SK-N-MC (cell line): ENCODE data around the gene POLR2H.
A peak's percentile ranks its signal among the peaks of the same experiment; 100 is the strongest.

Source experiments
- DNase-seq: peaks from one replicate; pipeline ENCODE4 v3.0.0-alpha.2; 2011; ENCODE audit warnings: low read depth, low spot score
- H3K27ac ChIP-seq: fragments of 200-600 bp; sonication (generic); 2 replicates; pipeline ENCODE4 v1.5.1; 2016; ENCODE audit warnings: mixed run types
- H3K36me3 ChIP-seq: fragments of 200-600 bp; sonication (generic); 2 replicates; pipeline ENCODE4 v1.6.1; 2017; ENCODE audit warnings: antibody characterized with exemption, low read length, mixed read lengths; ENCODE audit not compliant: insufficient read depth
- H3K4me3 ChIP-seq: fragments of 200-600 bp; sonication (generic); 2 replicates; pipeline ENCODE4 v1.5.1; 2016
- H3K9ac ChIP-seq: fragments of 200-600 bp; sonication (generic); 2 replicates; pipeline ENCODE4 v1.8.0; 2017; ENCODE audit warnings: mixed run types, mixed read lengths; ENCODE audit not compliant: insufficient read length
- H3K9me3 ChIP-seq: fragments of 200-600 bp; sonication (generic); 2 replicates; pipeline ENCODE4 v1.6.1; 2017; ENCODE audit warnings: low read depth, mild to moderate bottlenecking, antibody characterized with exemption, low read length, moderate library complexity, mixed read lengths
- EZH2 ChIP-seq: fragments of 200-600 bp; sonication (generic); IDR thresholded peaks from one replicate; pipeline ENCODE4 v1.6.1; 2017; ENCODE audit warnings: antibody characterized with exemption
- FOXP2 ChIP-seq: optimal IDR thresholded peaks from 2 replicates; pipeline ENCODE3; 2011; ENCODE audit warnings: mild to moderate bottlenecking, moderate library complexity; ENCODE audit not compliant: insufficient read depth; ENCODE audit errors: extremely low read length, control extremely low read depth
- POLR2AphosphoS5 ChIP-seq: IDR thresholded peaks from 2 replicates; pipeline ENCODE4 v1.6.1; 2012; ENCODE audit warnings: mild to moderate bottlenecking, low read depth, low read length, borderline replicate concordance

POLR2H gene

DNA sequence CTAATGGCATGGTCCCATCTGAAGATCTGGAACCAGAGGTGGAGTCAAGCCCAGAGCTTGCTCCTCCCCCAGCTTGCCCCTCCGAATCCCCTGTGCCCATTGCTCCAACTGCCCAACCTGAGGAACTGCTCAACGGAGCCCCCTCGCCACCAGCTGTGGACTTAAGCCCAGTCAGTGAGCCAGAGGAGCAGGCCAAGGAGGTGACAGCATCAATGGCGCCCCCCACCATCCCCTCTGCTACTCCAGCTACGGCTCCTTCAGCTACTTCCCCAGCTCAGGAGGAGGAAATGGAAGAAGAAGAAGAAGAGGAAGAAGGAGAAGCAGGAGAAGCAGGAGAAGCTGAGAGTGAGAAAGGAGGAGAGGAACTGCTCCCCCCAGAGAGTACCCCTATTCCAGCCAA is 39.8 kb upstream of the POLR2H start:
- H3K27ac ChIP-seq, result no peak overlapping the region
- TF ChIP-seq FOXP2 (no peak), POLR2AphosphoS5 (no peak; the same call in 1 of the 2 replicates), EZH2 (no peak)
- no peak overlapping the region for H3K9ac ChIP-seq
- no peak overlapping the region for H3K4me3 ChIP-seq
- H3K9me3 ChIP-seq, result no peaks in the 10 kb centered on the region
- DNase-seq, result no peak
- peaks cover 95% of the 10 kb centered on the region for H3K36me3 ChIP-seq

- TF ChIP-seq POLR2AphosphoS5 (no peak), EZH2 (no peak), FOXP2 (no peak)
- H3K4me3 ChIP-seq, result no peak overlapping the region
- no peaks in the 10 kb centered on the region for H3K9me3 ChIP-seq
- peaks cover 95% of the 10 kb centered on the region for H3K36me3 ChIP-seq
- no peak for DNase-seq
- H3K27ac ChIP-seq, result no peak overlapping the region
- no peak overlapping the region for H3K9ac ChIP-seq
Measured at GRCh38 chr3:184322731-184323487, 38.6 kb upstream of the POLR2H start.

GRCh38 chr3:184323696-184324095 is 37.8 kb upstream of the POLR2H start:
- H3K27ac ChIP-seq, result no peak overlapping the region
- H3K9ac ChIP-seq, result no peak overlapping the region
- DNase-seq, result no peak
- TF ChIP-seq FOXP2 (no peak), EZH2 (no peak), POLR2AphosphoS5 (no peak)
- H3K9me3 ChIP-seq, result no peaks in the 10 kb centered on the region
- no peak overlapping the region for H3K4me3 ChIP-seq
- peaks cover 97% of the 10 kb centered on the region for H3K36me3 ChIP-seq

DNA sequence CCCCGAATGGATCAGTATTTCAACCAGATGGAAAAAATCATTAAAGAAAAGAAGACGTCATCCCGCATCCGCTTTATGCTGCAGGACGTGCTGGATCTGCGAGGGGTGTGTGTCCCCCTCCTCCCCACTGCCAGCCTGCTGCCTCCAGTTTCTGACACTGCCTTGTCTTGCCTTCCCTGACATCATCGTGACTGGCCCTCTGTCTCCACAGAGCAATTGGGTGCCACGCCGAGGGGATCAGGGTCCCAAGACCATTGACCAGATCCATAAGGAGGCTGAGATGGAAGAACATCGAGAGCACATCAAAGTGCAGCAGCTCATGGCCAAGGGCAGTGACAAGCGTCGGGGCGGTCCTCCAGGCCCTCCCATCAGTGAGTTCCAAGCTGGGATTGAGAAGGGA is 36.2 kb upstream of the POLR2H start:
- Histone ChIP-seq H3K27ac (no peak overlapping the region), H3K36me3 (peaks cover 100% of the 10 kb centered on the region), H3K4me3 (no peak overlapping the region), H3K9me3 (no peaks in the 10 kb centered on the region), H3K9ac (no peak overlapping the region)
- DNase-seq, result no peak
- no peak for TF ChIP-seq POLR2AphosphoS5
- no peak for TF ChIP-seq EZH2
- no peak for TF ChIP-seq FOXP2

GRCh38 chr3:184325715-184326369 is 35.7 kb upstream of the POLR2H start:
- Histone ChIP-seq H3K27ac (no peak overlapping the region), H3K4me3 (no peak overlapping the region), H3K9ac (no peak overlapping the region), H3K36me3 (peaks cover 99% of the 10 kb centered on the region), H3K9me3 (no peaks in the 10 kb centered on the region)
- no peak for TF ChIP-seq POLR2AphosphoS5
- TF ChIP-seq FOXP2, result no peak
- no peak for TF ChIP-seq EZH2
- no peak for DNase-seq

DNA sequence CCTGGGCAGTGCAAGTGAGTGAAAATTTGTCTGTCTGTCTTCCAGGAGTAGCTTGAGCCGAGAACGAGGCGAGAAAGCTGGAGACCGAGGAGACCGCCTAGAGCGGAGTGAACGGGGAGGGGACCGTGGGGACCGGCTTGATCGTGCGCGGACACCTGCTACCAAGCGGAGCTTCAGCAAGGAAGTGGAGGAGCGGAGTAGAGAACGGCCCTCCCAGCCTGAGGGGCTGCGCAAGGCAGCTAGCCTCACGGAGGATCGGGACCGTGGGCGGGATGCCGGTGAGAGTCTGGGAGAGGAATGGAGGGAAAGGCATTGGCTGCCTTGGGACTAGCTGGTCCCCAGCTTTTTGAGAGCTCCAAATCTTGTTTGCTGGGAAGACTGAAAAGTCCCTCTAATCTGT is 34.3 kb upstream of the POLR2H start:
- TF ChIP-seq FOXP2 (no peak), POLR2AphosphoS5 (no peak; the same call in 1 of the 2 replicates), EZH2 (no peak)
- no peak for DNase-seq
- no peak overlapping the region for H3K9ac ChIP-seq
- no peak overlapping the region for H3K4me3 ChIP-seq
- H3K9me3 ChIP-seq, result no peaks in the 10 kb centered on the region
- peaks cover 99% of the 10 kb centered on the region for H3K36me3 ChIP-seq
- H3K27ac ChIP-seq, result no peak overlapping the region

DNA sequence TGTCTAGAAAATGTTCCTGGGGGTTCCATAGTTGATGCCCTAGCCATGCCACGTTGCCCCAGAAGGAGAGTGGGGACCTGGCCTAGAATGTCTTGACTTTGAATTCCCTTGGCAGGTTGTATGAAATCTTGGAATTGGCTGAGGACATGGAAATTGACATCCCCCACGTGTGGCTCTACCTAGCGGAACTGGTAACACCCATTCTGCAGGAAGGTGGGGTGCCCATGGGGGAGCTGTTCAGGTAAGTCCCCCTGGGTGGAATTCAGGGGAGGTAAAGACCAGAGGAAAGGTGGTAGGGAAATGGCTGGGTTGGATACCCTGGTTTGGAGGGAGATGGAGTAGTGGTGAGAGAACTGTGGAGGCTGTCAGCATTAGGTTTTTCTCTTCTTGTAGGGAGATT is 33.0 kb upstream of the POLR2H start:
- no peak overlapping the region for H3K4me3 ChIP-seq
- no peak overlapping the region for H3K9ac ChIP-seq
- H3K36me3 ChIP-seq, result peaks cover 99% of the 10 kb centered on the region
- H3K9me3 ChIP-seq, result no peaks in the 10 kb centered on the region
- TF ChIP-seq EZH2 (no peak), FOXP2 (no peak), POLR2AphosphoS5 (no peak)
- no peak for DNase-seq
- H3K27ac ChIP-seq, result no peak overlapping the region

DNA sequence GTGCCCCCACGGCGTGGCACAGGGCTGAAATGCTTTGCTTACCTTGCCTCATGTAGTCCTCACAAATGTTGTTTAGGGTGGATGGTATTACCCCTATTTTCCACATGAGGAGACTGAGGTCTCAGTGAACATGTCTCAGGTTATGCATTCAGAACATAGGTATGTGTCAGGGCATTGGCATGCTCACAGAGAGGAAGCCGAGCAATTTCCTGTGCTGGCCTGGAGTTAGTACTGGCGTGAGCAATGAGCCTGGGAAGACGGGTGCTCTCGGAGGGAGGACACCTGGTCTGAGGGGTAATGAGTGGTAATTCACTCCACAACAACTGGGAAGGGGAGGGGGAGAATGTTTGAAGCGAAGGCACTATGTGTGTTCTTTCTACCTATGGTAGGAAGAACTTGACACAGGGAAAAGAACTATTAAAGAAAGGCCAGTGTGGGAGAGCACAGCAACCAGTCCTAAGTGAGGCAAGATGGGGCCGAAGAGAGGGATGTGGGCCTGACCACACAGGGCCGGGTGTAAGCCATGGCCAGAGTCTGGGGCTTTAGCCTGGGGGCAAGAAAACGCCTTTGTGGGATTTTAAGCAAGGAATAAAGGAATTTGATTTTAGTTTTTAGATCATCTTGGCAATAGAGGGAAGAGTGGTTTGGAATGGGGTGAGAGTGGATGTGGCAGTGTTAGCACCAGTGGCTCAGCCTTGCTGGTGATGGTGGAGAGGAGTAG is 29.0 kb upstream of the POLR2H start:
- H3K27ac ChIP-seq, result peak overlapping the region; percentile 69
- H3K4me3 ChIP-seq, result no peak overlapping the region
- no peak for DNase-seq
- no peaks in the 10 kb centered on the region for H3K9me3 ChIP-seq
- TF ChIP-seq FOXP2 (no peak), EZH2 (no peak), POLR2AphosphoS5 (0 out of 2 replicates have a peak, but pooled peaks have one; percentile 25)
- H3K36me3 ChIP-seq, result peaks cover 76% of the 10 kb centered on the region
- H3K9ac ChIP-seq, result no peak overlapping the region
